Adipocyte (in vitro differentiated cells): ENCODE measurements around the gene ISM2.
A peak's percentile ranks its signal among the peaks of the same experiment; 100 is the strongest.
"Not testable (repeated sequence)": the region's sequence is repeated elsewhere in the genome, so short reads cannot be mapped to it uniquely, and the experiment has no call there.

Experiments
- DNase-seq: peaks from one replicate; pipeline ENCODE4 v3.0.0-alpha.2; 2015; ENCODE audit warnings: low read depth
- H3K27me3 ChIP-seq: replicated peaks from 2 replicates; pipeline ENCODE4 v1.7.0; 2013; ENCODE audit warnings: mild to moderate bottlenecking, low read length, moderate library complexity; ENCODE audit not compliant: control insufficient read depth, insufficient read depth
- H3K36me3 ChIP-seq: 2 replicates; pipeline ENCODE4 v1.7.0; 2013; ENCODE audit warnings: low read length, mild to moderate bottlenecking, moderate library complexity; ENCODE audit not compliant: control insufficient read depth, insufficient read depth, severe bottlenecking
- H3K4me1 ChIP-seq: 2 replicates; pipeline ENCODE4 v1.7.0; 2013; ENCODE audit warnings: mild to moderate bottlenecking, low read length, moderate library complexity; ENCODE audit not compliant: control insufficient read depth, insufficient read depth
- H3K4me3 ChIP-seq: 2 replicates; pipeline ENCODE4 v1.7.0; 2013; ENCODE audit warnings: mild to moderate bottlenecking, low read length, moderate library complexity
- H3K9ac ChIP-seq: 2 replicates; pipeline ENCODE4 v1.7.0; 2013; ENCODE audit warnings: mild to moderate bottlenecking, low read length, moderate library complexity
- H3K9me3 ChIP-seq: 2 replicates; pipeline ENCODE4 v1.7.0; 2013; ENCODE audit warnings: mild to moderate bottlenecking, low read length, moderate library complexity; ENCODE audit not compliant: control insufficient read depth

Gene ISM2

GRCh38 chr14:77498120-77498979, at the start of gene ISM2:
ISM2 (minus strand) TSS chr14:77498816; CDS start chr14:77498793, 23 bp downstream.
- Histone ChIP-seq H3K4me1 (no peaks in the 10 kb centered on the region), H3K9ac (no peak within 1 kb of the TSS), H3K36me3 (no peaks in the 10 kb centered on the region), H3K9me3 (no peaks in the 10 kb centered on the region), H3K27me3 (peaks cover 6% of the 10 kb centered on the region), H3K4me3 (peak within 1 kb of the TSS; percentile 73)
- peak; percentile 71 for DNase-seq

DNA sequence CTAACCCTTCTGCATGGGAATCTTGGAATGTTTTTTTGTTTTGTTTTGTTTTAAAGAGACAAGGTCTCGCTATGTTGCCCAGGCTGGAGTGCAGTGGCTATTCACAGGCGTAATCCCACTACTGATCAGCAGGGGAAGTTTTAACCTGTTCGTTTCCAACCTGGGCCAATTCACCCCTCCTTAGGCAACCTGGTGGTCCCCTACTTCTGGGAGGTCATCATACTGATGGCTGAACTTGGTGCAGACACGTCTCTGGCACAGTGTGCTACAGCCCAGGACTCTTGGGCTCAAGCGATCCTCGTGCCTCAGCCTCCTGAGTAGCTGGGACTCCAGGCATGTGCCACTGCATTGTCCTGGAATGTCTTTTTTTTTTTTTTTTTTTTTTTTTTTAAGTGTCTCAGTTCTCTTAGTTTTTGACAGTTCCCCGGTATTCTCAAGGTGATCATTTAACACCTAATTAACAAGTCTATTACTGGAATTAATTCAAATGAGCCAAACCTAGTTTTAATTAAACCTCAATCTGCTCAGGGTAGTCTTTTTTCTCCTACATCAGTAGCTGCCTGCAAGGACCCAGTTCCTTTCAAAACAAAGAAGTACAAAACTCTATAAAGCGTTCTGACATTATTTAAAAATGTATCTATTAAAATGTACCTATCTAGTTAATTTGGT, 49.0 kb upstream of the ISM2 start:
- H3K36me3 ChIP-seq = peaks cover 17% of the 10 kb centered on the region
- no peak overlapping the region for H3K4me3 ChIP-seq
- H3K9ac ChIP-seq = no peak overlapping the region
- H3K9me3 ChIP-seq = no peaks in the 10 kb centered on the region
- no peak for DNase-seq
- H3K27me3 ChIP-seq = no peaks in the 10 kb centered on the region
- peaks cover 2% of the 10 kb centered on the region for H3K4me1 ChIP-seq

DNA sequence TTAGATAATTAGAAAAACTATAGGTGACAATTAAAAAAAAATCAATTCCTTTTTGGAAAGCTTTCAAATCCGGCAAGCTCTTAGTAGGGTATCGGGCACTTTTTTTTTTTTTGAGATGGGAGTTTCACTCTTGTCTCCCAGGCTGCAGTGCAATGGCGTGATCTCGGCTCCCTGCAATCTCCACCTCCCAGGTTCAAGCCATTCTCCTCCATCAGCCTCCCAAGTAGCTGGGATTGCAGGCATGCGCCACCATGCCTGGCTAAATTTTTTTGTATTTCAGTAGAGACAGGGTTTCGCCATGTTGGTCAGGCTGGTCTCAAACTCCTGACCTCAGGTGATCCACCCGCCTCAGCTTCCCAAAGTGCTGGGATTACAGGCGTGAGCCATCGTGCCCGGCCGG, 46.6 kb upstream of the ISM2 start:
- not testable (repeated sequence) for DNase-seq, H3K4me3 ChIP-seq, H3K27me3 ChIP-seq, H3K9me3 ChIP-seq, H3K36me3 ChIP-seq, H3K4me1 ChIP-seq, H3K9ac ChIP-seq

- Histone ChIP-seq H3K9ac (no peak overlapping the region), H3K4me1 (peaks cover 7% of the 10 kb centered on the region), H3K9me3 (no peaks in the 10 kb centered on the region), H3K27me3 (no peaks in the 10 kb centered on the region), H3K36me3 (peaks cover 9% of the 10 kb centered on the region), H3K4me3 (no peak overlapping the region)
- no peak for DNase-seq
Observed at GRCh38 chr14:77544571-77544970, 46.0 kb upstream of the ISM2 start.

- DNase-seq = no peak
- no peak overlapping the region for H3K9ac ChIP-seq
- H3K36me3 ChIP-seq = peaks cover 4% of the 10 kb centered on the region
- H3K9me3 ChIP-seq = no peaks in the 10 kb centered on the region
- H3K27me3 ChIP-seq = no peaks in the 10 kb centered on the region
- peaks cover 7% of the 10 kb centered on the region for H3K4me1 ChIP-seq
- H3K4me3 ChIP-seq = no peak overlapping the region
Observed at GRCh38 chr14:77543637-77544334, 45.2 kb upstream of the ISM2 start.

DNA sequence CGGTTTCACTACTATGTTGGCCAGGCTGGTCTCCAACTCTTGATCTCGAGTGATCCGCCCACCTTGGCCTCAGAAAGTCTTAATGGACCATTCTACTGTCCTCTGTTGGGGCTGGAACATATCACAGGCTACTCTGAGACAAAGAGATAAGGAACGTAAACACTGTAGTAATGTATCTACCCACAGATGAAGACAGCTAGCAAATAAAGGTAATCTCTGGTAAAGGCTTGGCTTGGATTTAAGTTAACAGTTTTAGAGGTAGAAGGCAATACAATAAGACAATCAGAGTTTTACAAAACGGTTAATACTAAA, 44.6 kb upstream of the ISM2 start:
- H3K27me3 ChIP-seq = no peaks in the 10 kb centered on the region
- H3K9ac ChIP-seq = no peak overlapping the region
- DNase-seq = no peak
- H3K36me3 ChIP-seq = no peaks in the 10 kb centered on the region
- no peaks in the 10 kb centered on the region for H3K9me3 ChIP-seq
- H3K4me3 ChIP-seq = no peak overlapping the region
- peaks cover 7% of the 10 kb centered on the region for H3K4me1 ChIP-seq

DNA sequence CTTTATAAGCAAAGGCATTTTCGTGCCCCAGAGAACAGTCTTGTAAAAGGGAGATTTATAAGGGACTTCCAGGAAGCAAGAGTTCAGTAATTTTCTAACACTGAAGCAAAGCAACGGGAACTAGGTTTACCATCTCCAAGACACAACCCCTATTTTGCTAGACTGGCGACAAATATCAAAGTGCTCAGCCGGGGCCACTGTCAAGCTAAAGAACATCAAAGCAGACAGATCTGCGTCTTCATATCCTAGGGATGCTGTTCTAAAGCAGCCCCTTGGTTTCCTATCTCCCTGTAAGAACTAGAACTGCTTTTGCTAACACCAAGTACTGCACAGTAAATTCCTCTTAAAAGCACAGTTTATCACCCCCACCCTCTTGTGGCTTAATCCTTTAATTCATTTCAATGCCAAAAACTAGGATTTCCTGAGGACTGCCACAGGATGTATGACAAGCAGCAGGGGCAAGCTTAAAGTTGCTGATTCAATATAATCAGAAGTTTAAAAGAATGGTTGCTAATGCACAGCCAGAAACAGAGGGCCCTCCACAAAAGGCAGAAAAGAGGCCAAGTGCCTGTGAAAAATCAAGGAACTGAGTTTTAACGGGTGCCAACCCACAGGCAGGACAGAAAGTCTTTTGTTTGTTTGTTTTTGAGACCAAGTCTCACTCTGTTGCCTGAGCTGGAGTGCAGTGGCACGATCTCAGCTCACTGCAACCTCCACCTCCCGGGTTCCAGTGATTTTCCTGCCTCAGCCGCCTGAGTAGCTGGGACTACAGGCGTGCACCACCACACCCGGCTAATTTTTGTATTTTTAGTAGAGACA, 44.0 kb upstream of the ISM2 start:
- H3K27me3 ChIP-seq = no peaks in the 10 kb centered on the region
- peaks cover 7% of the 10 kb centered on the region for H3K4me1 ChIP-seq
- H3K9me3 ChIP-seq = no peaks in the 10 kb centered on the region
- no peak overlapping the region for H3K9ac ChIP-seq
- no peaks in the 10 kb centered on the region for H3K36me3 ChIP-seq
- peak; percentile 14 for DNase-seq
- no peak overlapping the region for H3K4me3 ChIP-seq

DNA sequence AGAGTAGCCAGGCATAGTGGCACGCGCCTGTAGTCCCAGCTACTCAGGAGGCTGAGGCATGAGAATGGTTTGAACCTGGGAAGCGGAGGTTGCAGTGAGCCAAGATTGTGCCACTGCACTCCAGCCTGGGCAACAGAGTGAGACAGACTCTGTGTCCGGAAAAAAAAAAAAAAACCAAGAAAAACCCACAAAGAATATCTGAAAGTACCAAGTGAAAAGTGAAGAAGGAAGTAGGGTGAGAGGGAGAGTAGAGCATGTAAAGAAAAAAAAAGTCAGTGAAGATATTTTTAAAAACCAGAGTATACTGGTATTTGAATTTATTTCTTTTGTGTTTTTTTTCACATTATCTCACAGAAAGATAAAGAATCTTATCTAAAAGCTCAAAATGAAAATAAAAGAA, 43.3 kb upstream of the ISM2 start:
- DNase-seq = no peak
- Histone ChIP-seq H3K9me3 (no peaks in the 10 kb centered on the region), H3K9ac (no peak overlapping the region), H3K4me3 (no peak overlapping the region), H3K27me3 (no peaks in the 10 kb centered on the region), H3K36me3 (no peaks in the 10 kb centered on the region), H3K4me1 (peaks cover 7% of the 10 kb centered on the region)

DNA sequence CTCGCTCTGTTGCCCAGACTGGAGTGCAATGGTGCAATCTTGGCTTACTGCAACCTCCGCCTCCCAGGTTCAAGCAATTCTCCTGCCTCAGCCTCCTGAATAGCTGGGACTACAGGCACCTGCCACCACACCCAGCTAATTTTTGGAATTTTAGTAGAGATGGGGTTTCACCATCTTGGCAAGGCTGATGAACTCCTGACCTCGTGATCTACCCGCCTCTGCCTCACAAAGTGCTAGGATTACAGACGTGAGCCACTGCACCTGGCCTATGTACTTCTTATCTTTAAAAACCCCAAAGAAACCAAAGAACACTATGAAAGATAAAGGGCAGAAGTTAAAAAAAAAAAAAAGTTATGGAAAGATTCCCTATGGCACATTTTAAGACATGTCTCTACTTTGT, 38.3 kb upstream of the ISM2 start:
- not testable (repeated sequence) for H3K4me3 ChIP-seq, H3K9ac ChIP-seq, H3K4me1 ChIP-seq, H3K36me3 ChIP-seq, DNase-seq, H3K27me3 ChIP-seq, H3K9me3 ChIP-seq

DNA sequence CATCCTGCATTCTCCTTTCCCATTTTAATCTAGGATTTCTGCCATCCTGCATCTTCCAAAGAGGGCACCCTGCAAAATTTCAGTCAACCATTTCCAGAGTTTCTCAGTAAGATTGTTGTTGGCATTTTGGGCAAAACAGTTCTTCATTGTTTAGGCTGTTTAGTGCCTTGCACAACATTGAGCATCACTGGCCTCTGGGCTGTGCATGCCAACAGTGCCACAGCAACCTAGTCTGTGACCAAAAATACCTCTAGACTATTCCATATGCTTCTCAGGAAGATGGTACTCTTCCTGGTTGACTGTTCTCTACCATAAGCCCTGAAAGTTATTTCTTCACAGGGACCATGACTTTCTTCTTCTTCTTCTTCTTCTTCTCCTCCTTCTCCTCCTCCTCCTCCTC, 32.5 kb upstream of the ISM2 start:
- H3K9ac ChIP-seq = no peak overlapping the region
- H3K27me3 ChIP-seq = no peaks in the 10 kb centered on the region
- H3K4me3 ChIP-seq = no peak overlapping the region
- H3K9me3 ChIP-seq = no peaks in the 10 kb centered on the region
- peaks cover 6% of the 10 kb centered on the region for H3K36me3 ChIP-seq
- H3K4me1 ChIP-seq = no peaks in the 10 kb centered on the region
- no peak for DNase-seq

DNA sequence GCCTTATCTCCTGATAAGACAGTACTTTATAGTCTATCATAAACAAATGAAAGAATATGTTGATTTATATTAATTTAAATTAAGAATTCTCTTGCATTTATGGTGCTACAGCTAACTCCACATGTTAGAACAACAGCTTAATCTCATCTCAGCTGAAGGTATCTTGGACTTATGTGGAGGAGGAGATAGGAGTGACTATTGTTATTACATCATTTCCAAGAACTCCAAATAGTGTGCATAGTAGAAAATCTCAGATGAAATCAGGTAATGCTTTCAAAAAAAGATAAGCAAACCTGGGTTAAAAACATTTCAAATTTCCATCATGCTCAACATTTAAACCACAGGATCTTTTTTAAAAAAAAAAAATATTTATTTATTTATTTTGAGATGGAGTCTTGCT, 31.3 kb upstream of the ISM2 start:
- H3K9ac ChIP-seq = no peak overlapping the region
- DNase-seq = no peak
- no peaks in the 10 kb centered on the region for H3K4me1 ChIP-seq
- no peaks in the 10 kb centered on the region for H3K27me3 ChIP-seq
- H3K36me3 ChIP-seq = no peaks in the 10 kb centered on the region
- H3K9me3 ChIP-seq = no peaks in the 10 kb centered on the region
- no peak overlapping the region for H3K4me3 ChIP-seq
